H9 (cell line): ENCODE measurements around the gene CABLES2. TPM values are rescaled to one million over a fixed set of nuclear protein-coding genes. Genes with fewer than 3 reads are reported as not detected.
A peak's percentile ranks its signal among the peaks of the same experiment; 100 is the strongest.

Experiments used
- DNase-seq: peaks from one replicate; pipeline ENCODE4 v3.0.0-alpha.2; 2017
- H2AFZ ChIP-seq: one replicate; pipeline ENCODE4 v1.6.1; 2013; ENCODE audit warnings: mild to moderate bottlenecking, low read length, control low read depth, moderate library complexity
- H2AK5ac ChIP-seq: 2 replicates; pipeline ENCODE4 v1.6.1; 2013; ENCODE audit warnings: low read length, control low read depth, mixed read lengths; ENCODE audit not compliant: insufficient read length
- H2BK120ac ChIP-seq: one replicate; pipeline ENCODE4 v1.6.1; 2013; ENCODE audit warnings: low read depth, mild to moderate bottlenecking, low read length, control low read depth, inconsistent platforms; ENCODE audit not compliant: poor library complexity, severe bottlenecking
- H2BK12ac ChIP-seq: 2 replicates; pipeline ENCODE4 v1.6.1; 2013; ENCODE audit warnings: low read length, control low read depth, mixed read lengths, low read depth; ENCODE audit not compliant: insufficient read length
- H2BK15ac ChIP-seq: 2 replicates; pipeline ENCODE4 v1.6.1; 2013; ENCODE audit warnings: low read depth, low read length, control low read depth
- H2BK20ac ChIP-seq: one replicate; pipeline ENCODE4 v1.6.1; 2013; ENCODE audit warnings: low read depth, mild to moderate bottlenecking, low read length, control low read depth, inconsistent platforms; ENCODE audit not compliant: poor library complexity, severe bottlenecking
- H2BK5ac ChIP-seq: 2 replicates; pipeline ENCODE4 v1.6.1; 2013; ENCODE audit warnings: low read length, control low read depth, mixed read lengths; ENCODE audit not compliant: insufficient read length
- H3K14ac ChIP-seq: 2 replicates; pipeline ENCODE4 v1.6.1; 2013; ENCODE audit warnings: low read length, control low read depth; ENCODE audit not compliant: insufficient read depth
- H3K18ac ChIP-seq: 2 replicates; pipeline ENCODE4 v1.6.1; 2013; ENCODE audit warnings: low read depth, mild to moderate bottlenecking, mixed read lengths, low read length, control low read depth; ENCODE audit not compliant: insufficient read length
- H3K23ac ChIP-seq: 2 replicates; pipeline ENCODE4 v1.6.1; 2013; ENCODE audit warnings: low read length, control low read depth, mixed read lengths, low read depth; ENCODE audit not compliant: insufficient read length
- H3K23me2 ChIP-seq: 2 replicates; pipeline ENCODE4 v1.6.1; 2013; ENCODE audit warnings: low read depth, mild to moderate bottlenecking, mixed read lengths, low read length, control low read depth; ENCODE audit not compliant: insufficient read length, poor library complexity, severe bottlenecking
- H3K27ac ChIP-seq: 2 replicates; pipeline ENCODE4 v1.5.1; 2013; ENCODE audit warnings: low read length, control low read depth, mixed read lengths, low read depth; ENCODE audit not compliant: insufficient read length
- H3K27me3 ChIP-seq: 2 replicates; pipeline ENCODE4 v1.6.1; 2013; ENCODE audit warnings: low read length, control low read depth, inconsistent platforms; ENCODE audit not compliant: insufficient read depth
- H3K4ac ChIP-seq: 2 replicates; pipeline ENCODE4 v1.6.1; 2013; ENCODE audit warnings: low read depth, mild to moderate bottlenecking, control low read depth, inconsistent platforms, low read length, moderate library complexity
- H3K4me1 ChIP-seq: 2 replicates; pipeline ENCODE4 v1.6.1; 2013; ENCODE audit warnings: low read length, control low read depth, inconsistent platforms; ENCODE audit not compliant: insufficient read depth
- H3K4me2 ChIP-seq: 2 replicates; pipeline ENCODE4 v1.6.1; 2013; ENCODE audit warnings: low read length, control low read depth, mixed read lengths; ENCODE audit not compliant: insufficient read length, insufficient read depth
- H3K56ac ChIP-seq: 2 replicates; pipeline ENCODE4 v1.6.1; 2013; ENCODE audit warnings: low read depth, mild to moderate bottlenecking, mixed read lengths, low read length, control low read depth; ENCODE audit not compliant: insufficient read length
- H3K79me1 ChIP-seq: 2 replicates; pipeline ENCODE4 v1.6.1; 2013; ENCODE audit warnings: low read depth, mild to moderate bottlenecking, moderate library complexity, low read length, control low read depth, inconsistent platforms; ENCODE audit not compliant: insufficient read depth, poor library complexity, severe bottlenecking
- H3K79me2 ChIP-seq: 2 replicates; pipeline ENCODE4 v1.6.1; 2013; ENCODE audit warnings: low read length, control low read depth, inconsistent platforms; ENCODE audit not compliant: insufficient read depth
- H3K9ac ChIP-seq: 2 replicates; pipeline ENCODE4 v1.6.1; 2013; ENCODE audit warnings: low read length, control low read depth, mixed read lengths; ENCODE audit not compliant: insufficient read length; ENCODE audit errors: extremely low read depth
- H3K9me3 ChIP-seq: one replicate; pipeline ENCODE4 v1.6.1; 2013; ENCODE audit warnings: low read depth, low read length, inconsistent platforms; ENCODE audit not compliant: control insufficient read depth
- H3T11ph ChIP-seq: one replicate; pipeline ENCODE4 v1.6.1; 2013; ENCODE audit warnings: mild to moderate bottlenecking, low read length, control low read depth, inconsistent platforms
- H4K20me1 ChIP-seq: one replicate; pipeline ENCODE4 v1.6.1; 2013; ENCODE audit not compliant: control insufficient read depth, insufficient read length, insufficient read depth
- H4K5ac ChIP-seq: 2 replicates; pipeline ENCODE4 v1.6.1; 2013; ENCODE audit warnings: low read depth, mild to moderate bottlenecking, mixed read lengths, low read length, control low read depth; ENCODE audit not compliant: insufficient read length
- H4K8ac ChIP-seq: replicated peaks from 2 replicates; pipeline ENCODE4 v1.6.1; 2013; ENCODE audit warnings: low read length, control low read depth, mixed read lengths, low read depth; ENCODE audit not compliant: insufficient read length
- H4K91ac ChIP-seq: 2 replicates; pipeline ENCODE4 v1.6.1; 2013; ENCODE audit warnings: low read depth, mild to moderate bottlenecking, moderate library complexity, mixed read lengths, low read length, control low read depth; ENCODE audit not compliant: insufficient read length
- H3K27ac Mint-ChIP-seq, 3 experiments: 2 replicates in 2 of 3; 3 replicates in 1 of 3; pipeline ENCODE4 v1.8.0; 2020 to 2021; ENCODE audit warnings: mixed read lengths in 3 of 3, mild to moderate bottlenecking in 1 of 3, moderate library complexity in 1 of 3
- H3K27me3 Mint-ChIP-seq: 2 replicates; pipeline ENCODE4 v1.8.0; 2021; ENCODE audit warnings: low read depth, mild to moderate bottlenecking, moderate library complexity, mixed read lengths
- H3K36me3 Mint-ChIP-seq, 3 experiments: 2 replicates in 2 of 3; 3 replicates in 1 of 3; pipeline ENCODE4 v1.8.0; 2020 to 2021; ENCODE audit warnings: low read depth in 3 of 3, mixed read lengths in 3 of 3; ENCODE audit not compliant: insufficient read depth in 1 of 3
- H3K4me1 Mint-ChIP-seq, 2 experiments: 2 replicates each; pipeline ENCODE4 v1.8.0; 2020; ENCODE audit warnings: mixed read lengths in 2 of 2
- H3K4me3 Mint-ChIP-seq, 2 experiments: 2 replicates in 1 of 2; 3 replicates in 1 of 2; pipeline ENCODE4 v1.8.0; 2020 to 2021; ENCODE audit warnings: mild to moderate bottlenecking in 2 of 2, mixed read lengths in 2 of 2, moderate library complexity in 1 of 2
- H3K9me3 Mint-ChIP-seq, 2 experiments: 2 replicates in 1 of 2; 3 replicates in 1 of 2; pipeline ENCODE4 v1.8.0; 2020; ENCODE audit warnings: mild to moderate bottlenecking in 2 of 2, mixed read lengths in 2 of 2, moderate library complexity in 1 of 2
- CTCF ChIP-seq: fragments of 200-600 bp; sonication (generic); conservative IDR thresholded peaks from 3 replicates; pipeline ENCODE4 v1.8.0; 2021; ENCODE audit warnings: antibody characterized with exemption, mild to moderate bottlenecking
- WGBS: extraction: QIAGEN DNeasy Blood & Tissue Kit; methylation state at CpG from one replicate; pipeline ENCODE4 v1.1.7; 2013; ENCODE audit warnings: missing lambda C conversion rate, low lambda C conversion rate, mixed read lengths; ENCODE audit not compliant: insufficient read length; ENCODE audit errors: extremely low coverage; 5-methylcytosine and 5-hydroxymethylcytosine counted together
- total RNA-seq: library from RNA; stranded (reverse); gene quantifications from 2 replicates; pipeline ENCODE4 v1.2.1, GENCODE V29; 2021

CABLES2 gene
- total RNA-seq, 1 experiment from 2014 or later: 10.8 TPM

GRCh38 chr20:62439218-62439617, 32.1 kb upstream of the CABLES2 start:
- H2BK12ac ChIP-seq: no peak overlapping the region
- H3K23me2 ChIP-seq: no peaks in the 10 kb centered on the region
- H4K91ac ChIP-seq: no peak overlapping the region
- H3K9me3 Mint-ChIP-seq: peaks cover 0 to 2% of the 10 kb centered on the region in 2 experiments; a peak in 1 of 5 replicates
- H3K9me3 ChIP-seq: no peaks in the 10 kb centered on the region
- H3K56ac ChIP-seq: no peak overlapping the region
- no peak overlapping the region for H3T11ph ChIP-seq
- no peaks in the 10 kb centered on the region for H4K20me1 ChIP-seq
- peaks cover 0 to 2% of the 10 kb centered on the region in 2 experiments; a peak in 1 of 4 replicates for H3K4me1 Mint-ChIP-seq
- H3K79me2 ChIP-seq: no peaks in the 10 kb centered on the region
- no peak overlapping the region for H3K4me2 ChIP-seq
- no peak overlapping the region for H3K14ac ChIP-seq
- no peak for DNase-seq
- no peak overlapping the region for H2BK120ac ChIP-seq
- H4K5ac ChIP-seq: no peak overlapping the region
- no CpG with 5 or more reads among the region's 5 CpGs for WGBS
- no peak overlapping the region for H3K18ac ChIP-seq
- H2AFZ ChIP-seq: no peak overlapping the region
- H3K4ac ChIP-seq: no peak overlapping the region
- no peak overlapping the region for H2BK5ac ChIP-seq
- no peak overlapping the region for H3K23ac ChIP-seq
- H3K27me3 ChIP-seq: no peaks in the 10 kb centered on the region
- no peak overlapping the region for H3K27ac ChIP-seq
- no peak overlapping the region for H2BK15ac ChIP-seq
- no peak overlapping the region for H2BK20ac ChIP-seq
- H3K27me3 Mint-ChIP-seq: peaks cover 44% of the 10 kb centered on the region
- H4K8ac ChIP-seq: no peak overlapping the region
- no peak overlapping the region for H2AK5ac ChIP-seq
- TF ChIP-seq CTCF: no peak
- no peaks in the 10 kb centered on the region for H3K79me1 ChIP-seq
- no peak overlapping the region for H3K4me3 Mint-ChIP-seq
- peak overlapping the region in 1 of 3 experiments; percentile 55; a peak in 1 of 7 replicates for H3K27ac Mint-ChIP-seq
- H3K9ac ChIP-seq: no peak overlapping the region
- H3K4me1 ChIP-seq: no peaks in the 10 kb centered on the region
- H3K36me3 Mint-ChIP-seq: no peaks in the 10 kb centered on the region; a peak in 1 of 7 replicates
